Cardiac septum (tissue), 1 donor: ENCODE measurements around the gene DGLUCY. TPM values are rescaled to one million over a fixed set of nuclear protein-coding genes. Genes with fewer than 3 reads are reported as not detected.
"Not testable (repeated sequence)": the region's sequence is repeated elsewhere in the genome, so short reads cannot be mapped to it uniquely, and the experiment has no call there.

ENCODE experiments used
- DNase-seq: peaks from one replicate; pipeline ENCODE4 v3.0.0-alpha.2; 2020; ENCODE audit warnings: low spot score
- intact Hi-C: fragments of 100-400 bp; cut with DNase I; formaldehyde crosslinking; loops from one replicate; pipeline ENCODE4 v1.14.0; 2022
- long read RNA-seq: library from polyadenylated mRNA; unstranded; transcript quantifications from one replicate; pipeline ENCODE4 v2.0.0, GENCODE V29; 2021
- total RNA-seq: library from RNA; stranded (reverse); fragmentation: NEBNext Ultra II Directional; extraction: Animal tissue kit (Norgen Biotek cat#: 25700); gene quantifications from one replicate; pipeline ENCODE4 v1.2.1, GENCODE V29; 2021
- donor health status: DM: no; HTN: no; CAD: no.

DGLUCY gene, protein sequence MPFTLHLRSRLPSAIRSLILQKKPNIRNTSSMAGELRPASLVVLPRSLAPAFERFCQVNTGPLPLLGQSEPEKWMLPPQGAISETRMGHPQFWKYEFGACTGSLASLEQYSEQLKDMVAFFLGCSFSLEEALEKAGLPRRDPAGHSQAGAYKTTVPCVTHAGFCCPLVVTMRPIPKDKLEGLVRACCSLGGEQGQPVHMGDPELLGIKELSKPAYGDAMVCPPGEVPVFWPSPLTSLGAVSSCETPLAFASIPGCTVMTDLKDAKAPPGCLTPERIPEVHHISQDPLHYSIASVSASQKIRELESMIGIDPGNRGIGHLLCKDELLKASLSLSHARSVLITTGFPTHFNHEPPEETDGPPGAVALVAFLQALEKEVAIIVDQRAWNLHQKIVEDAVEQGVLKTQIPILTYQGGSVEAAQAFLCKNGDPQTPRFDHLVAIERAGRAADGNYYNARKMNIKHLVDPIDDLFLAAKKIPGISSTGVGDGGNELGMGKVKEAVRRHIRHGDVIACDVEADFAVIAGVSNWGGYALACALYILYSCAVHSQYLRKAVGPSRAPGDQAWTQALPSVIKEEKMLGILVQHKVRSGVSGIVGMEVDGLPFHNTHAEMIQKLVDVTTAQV
- total RNA-seq: 131 TPM
- long read RNA-seq, transcript DGLUCY-201 (14 exons, 2,967 nt): major isoform, 50 of 282 reads
- long read RNA-seq, partial matches to known transcripts: 40 of 282 reads
- long read RNA-seq, other reads (novel, unspliced or antisense): 188 of 282 reads

DNA sequence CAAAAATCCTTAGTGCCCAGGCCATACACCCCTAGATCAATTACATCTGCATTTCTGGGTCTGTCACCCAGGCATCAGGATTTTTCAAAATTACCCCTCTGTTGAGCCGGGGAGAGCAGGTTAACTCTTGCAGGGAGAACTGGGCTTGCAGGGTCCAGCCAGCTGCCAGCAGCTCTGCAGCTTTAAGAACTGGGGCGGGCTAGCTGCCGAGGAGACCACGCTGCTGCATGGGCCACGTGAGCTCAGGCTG, at the start of gene DGLUCY:
DGLUCY (plus strand) TSS at position 245 of the 250 bp plus-strand sequence. CDS start 46,222 bp downstream, outside the sequence.
- no peak for DNase-seq
- intact Hi-C loops: loop anchor here (2.0 kb wide), 1 partner anchor 31 kb away; no protein-coding TSS in a partner anchor

DNA sequence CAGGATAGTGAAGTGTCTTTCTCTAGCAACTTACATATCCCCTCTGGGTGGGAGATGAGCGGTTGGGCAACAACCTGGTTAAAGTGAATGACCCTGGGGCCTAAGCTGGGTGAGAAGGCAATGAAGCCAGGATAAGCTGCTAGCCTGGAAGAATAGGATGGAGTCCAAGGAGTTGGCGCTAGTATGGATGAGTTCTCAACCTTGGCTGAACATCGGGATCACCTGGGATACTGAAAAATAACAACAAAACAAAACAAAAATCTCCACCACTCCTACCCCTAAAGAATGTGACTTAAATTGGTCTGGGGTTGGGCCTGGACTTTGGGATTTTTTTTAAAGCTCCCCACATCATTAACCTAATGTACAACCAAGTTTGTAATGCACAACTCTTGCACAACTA, 48.6 kb upstream of the DGLUCY start:
- no peak for DNase-seq

DNA sequence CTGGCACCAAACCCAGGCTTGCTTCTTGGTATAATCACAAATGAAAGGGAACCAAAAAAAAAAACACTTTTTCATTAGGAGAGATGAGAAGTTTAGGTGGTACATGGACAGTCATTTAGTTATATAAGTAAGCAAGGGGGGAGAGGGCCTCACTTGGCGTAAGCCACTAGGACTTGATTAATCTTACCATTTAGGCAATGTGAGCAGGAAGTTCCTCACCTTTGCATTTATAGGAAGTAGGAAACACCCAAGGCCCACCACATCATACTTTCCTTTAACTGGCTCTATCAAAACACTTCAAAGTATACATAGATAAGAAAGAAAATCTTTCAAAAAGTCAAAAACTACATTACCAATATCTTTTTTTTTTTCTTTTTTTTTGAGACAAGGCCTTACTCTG, 46.7 kb upstream of the DGLUCY start:
- intact Hi-C loops: no loop called here
- DNase-seq: no peak

More for the DNA sequence above, 48.6 kb upstream of the DGLUCY start:
- intact Hi-C loops: no loop called here

DNA sequence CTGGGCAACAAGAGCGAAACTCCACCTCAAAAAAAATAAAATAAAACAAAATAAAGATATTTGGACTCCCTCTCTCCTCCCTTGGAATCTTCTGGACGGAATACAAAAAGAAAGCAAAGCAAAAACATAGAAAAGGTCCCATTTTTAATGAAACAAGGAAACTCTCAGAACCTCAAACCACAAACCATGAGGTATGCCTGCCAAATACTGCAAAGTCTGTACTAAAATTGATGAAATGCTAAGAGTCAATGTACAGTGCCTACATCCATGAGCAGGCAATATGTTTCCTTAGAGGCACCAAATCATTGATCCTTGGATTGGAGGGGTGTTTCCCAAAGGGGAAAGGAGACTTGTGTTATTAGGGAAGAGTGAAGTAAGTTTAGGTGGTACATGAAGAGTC, 45.2 kb upstream of the DGLUCY start:
- intact Hi-C loops: no loop called here
- no peak for DNase-seq

DNA sequence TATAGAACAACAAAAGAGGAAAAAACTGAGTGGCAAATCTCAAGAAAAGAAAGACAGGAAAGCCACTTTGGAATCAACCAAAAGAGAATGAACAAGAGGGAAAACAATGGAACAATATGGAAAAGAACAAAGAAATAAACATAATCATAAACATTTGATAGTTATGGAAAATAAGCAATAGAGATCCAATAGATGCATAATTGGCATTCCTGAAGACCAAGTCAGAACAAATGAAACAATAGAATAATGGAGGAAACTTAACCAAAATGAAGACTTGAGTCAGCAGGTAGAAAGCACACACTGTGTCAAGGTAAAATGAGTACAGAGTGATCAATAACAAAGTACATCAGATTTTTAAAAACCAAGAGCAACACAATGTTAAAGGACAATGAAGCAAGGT, 43.3 kb upstream of the DGLUCY start:
- intact Hi-C loops: no loop called here

DNA sequence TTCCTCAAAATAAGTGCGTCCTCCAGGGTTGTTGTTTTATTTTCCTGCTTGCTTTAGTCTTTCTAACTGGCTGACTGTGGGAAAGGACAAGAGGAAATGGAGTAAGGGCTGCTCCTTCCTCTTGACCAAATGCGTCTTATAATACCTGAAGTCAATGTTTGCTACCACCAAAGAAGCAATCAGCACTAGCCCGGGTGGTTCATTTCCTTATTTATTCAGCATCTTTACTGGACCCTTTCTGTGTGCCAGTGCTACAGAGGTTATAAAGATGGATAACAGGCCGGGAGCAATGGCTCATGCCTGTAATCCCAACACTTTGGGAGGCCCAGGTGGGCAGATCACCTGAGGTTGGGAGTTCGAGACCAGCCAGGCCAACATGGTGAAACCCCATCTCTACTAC, 38.3 kb upstream of the DGLUCY start:
- DNase-seq: no peak
- intact Hi-C loops: no loop called here

More for the DNA sequence above, 43.3 kb upstream of the DGLUCY start:
- DNase-seq: no peak

DNA sequence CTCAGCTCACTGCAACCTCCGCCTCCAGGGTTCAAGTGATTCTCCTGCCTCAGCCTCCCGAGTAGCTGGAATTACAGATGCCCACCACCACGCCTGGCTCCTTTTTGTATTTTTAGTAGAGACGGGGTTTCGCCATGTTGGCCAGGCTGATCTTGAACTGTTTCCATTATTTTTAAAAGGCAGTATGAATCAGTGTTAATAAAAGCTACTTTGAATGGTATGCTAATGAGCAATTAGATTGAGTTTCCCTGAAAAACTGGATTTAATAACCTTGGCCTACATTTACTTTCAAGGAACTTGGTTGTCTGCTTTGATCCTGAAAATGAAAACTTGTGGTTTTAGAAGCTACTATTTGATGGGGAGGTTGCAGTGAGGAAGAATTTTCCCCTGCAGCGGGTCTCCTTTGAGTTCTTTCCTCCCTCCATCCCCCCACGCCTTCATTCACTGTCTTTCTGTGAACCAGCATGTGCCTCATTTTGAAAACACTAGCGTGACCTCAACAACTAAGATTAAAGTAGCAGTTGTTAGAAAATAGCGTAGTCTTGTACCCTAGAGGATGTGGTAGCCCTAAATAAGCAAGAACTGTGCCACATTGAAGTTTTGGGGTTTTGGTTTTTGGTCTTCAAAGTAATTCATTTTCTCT, 35.7 kb upstream of the DGLUCY start:
- intact Hi-C loops: no loop called here
- no peak for DNase-seq

DNA sequence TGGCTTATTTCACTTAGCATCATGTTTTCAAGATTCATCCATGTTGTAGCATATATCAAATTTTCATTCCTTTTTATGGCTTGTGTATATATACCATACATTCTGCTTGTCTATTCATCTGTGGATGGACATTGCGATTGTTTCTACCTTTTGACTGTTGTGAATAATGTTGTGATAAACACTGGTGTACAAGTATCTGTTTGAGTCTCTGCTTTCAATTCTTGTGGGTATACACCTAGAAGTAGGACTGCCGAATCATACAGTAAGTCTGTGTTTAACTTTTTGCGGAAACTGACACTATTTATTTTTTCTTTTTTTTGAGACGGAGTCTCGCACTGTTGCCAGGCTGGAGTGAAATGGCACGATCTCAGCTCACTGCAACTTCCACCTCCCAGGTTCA, 33.8 kb upstream of the DGLUCY start:
- intact Hi-C loops: no loop called here
- DNase-seq: no peak

DNA sequence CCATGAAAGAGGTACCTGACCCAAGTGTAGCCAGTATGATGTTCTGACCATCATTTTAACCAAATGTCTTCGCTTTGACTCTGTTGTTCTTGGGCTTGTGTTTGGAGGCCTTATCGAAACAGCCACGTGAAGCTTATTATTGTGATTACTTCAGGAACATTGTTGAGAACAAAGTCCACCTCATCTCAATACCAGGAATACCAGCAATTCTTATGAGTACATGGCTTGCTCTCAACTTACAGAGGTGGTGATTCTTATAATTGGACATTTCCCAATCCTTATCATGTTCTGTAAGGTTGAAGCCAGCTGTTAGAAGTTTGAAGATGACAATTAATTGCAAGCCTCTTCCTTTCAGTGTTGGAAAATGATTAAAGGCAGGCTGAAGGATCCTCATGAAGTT, 31.6 kb upstream of the DGLUCY start:
- no peak for DNase-seq
- intact Hi-C loops: no loop called here

DNA sequence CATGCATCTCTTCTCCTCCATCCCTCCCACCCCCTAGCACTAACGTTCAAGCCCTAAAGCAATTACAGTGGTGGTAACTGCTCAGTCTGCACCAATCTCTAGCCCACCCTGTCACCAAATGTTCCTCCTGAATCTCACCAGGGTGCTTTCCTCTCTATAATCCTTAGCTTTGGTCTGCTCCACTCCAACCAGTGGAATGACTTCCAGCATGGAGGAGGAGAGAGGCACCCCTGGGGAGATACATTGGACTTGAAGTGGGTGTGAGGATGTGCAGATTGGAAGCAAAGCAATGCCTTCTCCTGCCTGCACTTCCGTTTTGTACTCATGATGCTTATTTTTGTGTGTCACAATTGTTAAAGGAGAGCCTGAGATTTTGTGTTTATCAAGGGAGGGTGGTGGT, 29.4 kb upstream of the DGLUCY start:
- intact Hi-C loops: no loop called here
- DNase-seq: no peak

DNA sequence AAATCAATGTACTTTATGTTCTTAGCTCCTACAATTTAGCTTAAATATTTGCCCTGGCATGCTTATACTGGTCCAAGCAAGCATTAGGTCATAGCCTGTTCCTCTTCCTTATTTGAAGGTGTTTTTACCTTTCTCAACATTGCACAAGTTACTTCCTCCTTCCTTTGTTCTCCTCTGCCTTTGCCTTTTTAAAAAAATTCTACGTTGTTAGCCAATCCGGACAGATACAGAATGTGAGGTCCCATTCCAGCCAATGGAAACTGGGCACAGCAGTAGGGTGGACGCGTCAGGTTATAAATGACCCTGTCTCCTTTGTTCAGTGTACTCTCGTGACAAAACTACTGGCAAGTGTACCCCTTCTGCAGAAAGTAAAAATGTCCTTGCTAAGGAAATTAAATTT, 26.4 kb upstream of the DGLUCY start:
- intact Hi-C loops, DNase-seq: not testable (repeated sequence)

DNA sequence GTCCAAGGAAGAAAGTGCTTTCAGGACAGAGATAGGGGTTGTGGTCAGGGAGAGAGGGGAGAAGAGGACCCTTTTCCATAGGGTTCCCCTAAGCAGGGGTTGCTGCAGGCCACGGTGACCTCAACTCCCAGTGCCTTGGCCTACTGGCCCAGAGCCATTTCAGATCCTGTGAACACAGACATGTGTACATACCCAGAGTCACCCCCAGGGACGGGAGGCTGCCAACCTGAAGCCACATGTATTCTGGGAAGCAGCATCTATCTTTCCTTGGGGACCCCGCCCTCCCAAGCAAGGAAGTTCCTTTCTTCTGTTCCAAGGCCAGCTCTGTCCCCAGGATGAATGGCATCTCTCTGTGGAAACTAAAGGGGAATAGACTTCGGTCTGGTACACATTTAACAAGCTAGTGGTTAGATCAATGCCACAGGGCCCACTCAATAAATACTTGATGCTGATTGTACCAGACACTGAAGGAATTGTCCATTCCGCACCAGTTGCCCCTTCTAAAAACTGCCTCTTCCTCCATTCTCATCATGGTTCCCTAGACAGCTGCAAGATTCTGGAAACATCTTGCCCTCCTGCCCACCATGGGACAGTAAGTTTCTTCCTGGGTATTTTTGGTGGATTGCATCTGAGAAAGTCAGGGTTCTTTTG, 25.2 kb upstream of the DGLUCY start:
- DNase-seq: no peak
- intact Hi-C loops: no loop called here

DNA sequence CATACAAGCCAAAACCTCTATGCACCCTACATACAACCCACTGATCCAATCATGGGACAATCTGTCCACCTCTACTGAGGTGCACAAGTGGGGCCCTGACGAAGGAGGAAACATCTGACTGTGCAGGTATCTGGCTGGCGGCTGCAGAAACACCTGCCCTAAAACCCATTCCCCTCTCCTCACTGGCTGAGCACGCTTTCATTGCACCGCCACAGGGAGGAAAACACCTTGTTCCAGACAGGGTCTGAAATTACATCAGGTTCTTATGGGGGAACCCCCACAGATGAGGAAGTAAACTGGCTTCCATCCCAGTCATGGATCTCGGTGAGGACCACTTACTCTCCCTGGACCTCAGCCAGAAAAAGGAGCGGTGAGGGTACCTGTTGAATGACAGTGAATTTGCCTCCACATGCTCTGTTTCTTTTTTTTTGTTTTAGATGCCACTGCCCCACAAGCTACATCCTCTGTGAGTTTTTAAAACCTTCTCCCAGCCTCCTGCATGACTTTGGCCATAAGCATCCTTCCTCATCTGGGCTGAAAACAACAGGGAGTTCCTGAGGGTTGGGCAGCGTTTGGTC, 23.8 kb upstream of the DGLUCY start:
- DNase-seq: no peak
- intact Hi-C loops: no loop called here

DNA sequence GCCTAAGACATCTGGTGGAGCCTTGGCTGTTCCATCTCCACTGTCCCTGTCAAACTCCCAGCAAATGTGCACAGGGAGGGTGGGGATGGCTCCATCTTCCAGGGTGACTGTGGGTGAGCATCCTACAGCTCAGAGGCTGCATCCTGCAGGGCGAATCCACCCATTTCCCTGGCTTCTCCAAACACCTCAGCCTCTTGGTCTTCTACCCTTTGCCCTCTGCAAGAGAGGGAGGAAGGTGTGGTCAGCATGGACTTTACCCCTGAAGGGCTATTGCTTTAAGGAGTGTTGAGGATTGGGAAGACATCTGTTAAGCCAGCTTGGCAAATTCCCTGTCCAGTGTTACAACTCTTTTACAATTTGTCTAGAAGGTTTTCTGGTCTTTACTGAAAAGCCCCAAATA, 23.1 kb upstream of the DGLUCY start:
- intact Hi-C loops: no loop called here
- DNase-seq: no peak

DNA sequence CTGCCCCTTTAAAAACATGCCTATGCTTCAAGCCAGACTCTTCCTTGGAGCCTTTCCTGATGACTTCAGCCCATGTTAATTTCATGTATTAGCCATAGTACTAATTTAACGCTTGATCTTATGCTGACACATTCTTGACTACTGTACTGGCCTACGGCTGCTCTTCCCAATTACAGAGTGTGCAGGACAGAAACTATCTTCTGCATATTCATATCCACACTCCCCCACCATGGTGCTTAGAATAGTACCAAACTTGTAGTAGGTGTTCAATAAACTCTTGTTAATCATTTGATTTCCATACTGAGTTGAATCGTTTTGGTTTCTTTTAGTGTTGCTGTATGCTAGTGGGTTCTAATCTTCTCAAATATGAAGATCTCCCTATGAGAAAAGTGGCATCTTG, 21.8 kb upstream of the DGLUCY start:
- intact Hi-C loops: no loop called here
- no peak for DNase-seq

DNA sequence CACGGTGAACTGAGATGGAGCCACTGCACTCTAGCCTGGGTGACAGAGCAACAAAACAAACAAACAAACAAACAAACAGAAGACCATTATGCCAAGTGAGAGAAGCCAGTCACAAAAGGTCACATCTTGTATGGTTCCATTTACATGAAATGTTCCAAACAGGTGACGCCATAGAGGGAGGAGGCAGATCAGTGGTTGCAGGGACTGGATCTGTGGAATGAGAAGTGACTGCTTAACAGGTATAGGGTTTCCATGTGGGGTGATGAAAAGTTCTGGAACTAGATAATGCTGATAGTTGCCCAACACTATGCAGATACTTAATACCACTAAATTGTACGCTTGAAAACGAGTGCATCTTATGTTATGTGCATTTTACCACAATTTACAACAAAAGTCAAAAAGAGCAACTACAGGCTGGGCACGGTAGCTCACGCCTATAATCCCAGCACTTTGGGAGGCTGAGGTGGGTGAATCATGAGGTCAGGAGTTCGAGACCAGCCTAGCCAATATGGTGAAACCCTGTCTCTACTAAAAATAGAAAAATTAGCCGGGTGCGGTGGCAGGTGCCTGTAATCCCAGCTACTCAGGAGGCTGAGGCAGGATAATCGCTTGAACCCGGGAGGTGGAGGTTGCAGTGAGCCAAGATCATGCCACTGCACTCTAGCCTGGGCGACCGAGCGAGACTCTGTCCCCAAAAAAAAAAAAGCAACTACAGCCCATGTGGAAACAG, 20.0 kb upstream of the DGLUCY start:
- intact Hi-C loops, DNase-seq: not testable (repeated sequence)

GRCh38 chr14:91094772-91095171, 19.1 kb upstream of the DGLUCY start:
- DNase-seq: no peak

GRCh38 chr14:91095178-91095577, 18.7 kb upstream of the DGLUCY start:
- DNase-seq: no peak
- intact Hi-C loops: no loop called here

More at GRCh38 chr14:91094772-91095171, 19.1 kb upstream of the DGLUCY start:
- intact Hi-C loops: no loop called here

DNA sequence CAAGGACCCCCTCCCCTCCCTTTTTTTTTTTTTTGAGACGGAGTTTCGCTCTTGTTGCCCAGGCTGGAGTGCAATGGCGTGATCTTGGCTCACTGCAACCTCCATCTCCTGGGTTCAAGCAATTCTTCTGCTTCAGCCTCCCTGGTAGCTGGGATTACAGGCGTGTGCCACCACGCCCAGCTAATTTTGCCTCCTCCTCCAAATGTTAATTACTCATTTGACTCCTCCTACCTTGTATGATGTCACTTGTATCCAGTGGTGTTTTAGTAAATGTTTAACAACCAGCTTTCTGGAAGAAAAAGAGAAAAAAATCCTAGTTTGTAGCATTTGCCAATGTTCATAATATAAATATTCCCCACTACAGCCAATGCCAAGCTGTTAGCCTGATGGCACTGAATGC, 16.2 kb upstream of the DGLUCY start:
- intact Hi-C loops, DNase-seq: not testable (repeated sequence)
